ENCODE measurements around the gene UBA1.

UBA1 gene

DNA sequence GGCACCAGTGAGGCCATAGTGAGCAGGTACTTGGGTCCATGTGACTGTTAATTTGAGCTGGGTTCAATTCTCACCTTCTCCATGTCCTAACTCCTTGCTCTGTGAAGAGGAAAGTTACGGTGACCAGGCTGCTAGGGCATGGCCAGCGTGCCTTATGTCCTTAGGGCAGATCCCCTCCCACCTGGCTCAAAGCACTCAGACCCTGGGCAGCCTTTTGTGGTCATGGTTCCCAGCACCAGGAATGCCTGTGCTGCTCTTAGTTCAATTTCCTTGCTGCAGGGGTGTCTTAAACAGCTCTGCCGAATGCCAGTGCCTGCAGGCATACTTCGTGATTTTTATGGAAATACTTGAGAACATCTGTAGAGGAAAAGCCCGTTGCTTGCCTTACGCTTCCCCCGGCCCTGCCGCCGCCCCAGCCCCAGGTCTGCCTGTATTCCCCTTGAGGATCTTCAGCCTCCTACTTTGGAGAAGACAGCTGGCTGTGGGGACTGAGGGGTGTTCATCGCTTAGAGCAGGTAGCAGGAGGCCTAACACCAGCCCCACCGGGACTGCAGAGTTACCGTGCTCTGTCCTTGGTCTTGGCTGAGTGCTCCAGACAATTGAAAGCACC, 21.8 kb downstream of the UBA1 start:
- DNase-seq: no peak

DNA sequence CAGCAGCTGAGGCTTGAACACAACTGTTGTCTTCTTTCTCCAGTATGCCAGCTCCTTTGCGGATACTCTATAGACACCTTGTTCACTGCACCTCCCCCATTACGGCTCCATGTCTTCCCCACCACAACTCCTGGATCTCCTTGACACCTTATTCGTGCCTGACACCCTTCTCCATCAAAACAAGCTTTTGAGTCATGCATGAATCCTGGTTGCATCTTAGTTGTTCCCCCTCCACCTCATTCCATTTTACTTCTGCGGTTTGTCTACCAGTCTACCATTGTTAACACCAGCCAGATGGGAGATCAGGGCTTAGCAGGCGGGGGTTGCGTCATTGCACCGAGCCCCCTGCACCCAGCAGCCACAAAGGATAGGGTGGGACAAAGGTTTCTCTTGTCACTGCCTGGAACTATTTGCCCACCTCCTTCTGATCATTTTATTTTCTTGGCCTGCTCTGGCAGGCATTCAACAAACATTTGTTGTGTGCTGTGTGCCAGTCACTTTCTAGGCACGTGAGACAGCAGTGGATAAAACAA, 22.8 kb downstream of the UBA1 start:
- no peak for DNase-seq

GRCh38 chrX:47217121-47217851, 23.7 kb downstream of the UBA1 start:
- DNase-seq: peak; percentile 48

DNA sequence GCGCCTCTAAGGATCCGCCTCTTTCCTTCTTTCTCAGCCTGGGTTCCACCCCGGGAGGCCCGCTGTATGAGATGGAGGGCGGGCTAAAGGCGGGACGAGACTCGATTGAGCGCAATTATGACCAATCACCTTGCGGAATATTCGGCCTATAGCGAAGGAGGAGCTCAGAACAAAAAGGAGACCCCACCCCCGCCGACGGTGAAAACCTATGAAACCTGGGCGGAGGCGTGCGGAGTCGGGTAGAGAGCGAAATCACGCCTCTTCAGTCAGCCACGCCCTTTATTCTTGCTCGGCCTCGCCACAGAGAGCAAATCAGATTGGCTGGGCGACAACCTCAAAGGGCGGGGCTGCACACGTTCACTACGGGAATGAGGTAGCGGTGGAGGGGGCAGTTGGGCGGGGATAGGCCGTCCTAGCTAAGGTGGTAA, 24.2 kb downstream of the UBA1 start:
- DNase-seq: peak; percentile 99

- DNase-seq: peak; percentile 61
Measured at GRCh38 chrX:47218280-47218919, 24.8 kb downstream of the UBA1 start, which contains the start of gene CDK16. CDK16 (plus strand) TSS chrX:47218681; CDS start chrX:47223558, 4,877 bp downstream.

DNA sequence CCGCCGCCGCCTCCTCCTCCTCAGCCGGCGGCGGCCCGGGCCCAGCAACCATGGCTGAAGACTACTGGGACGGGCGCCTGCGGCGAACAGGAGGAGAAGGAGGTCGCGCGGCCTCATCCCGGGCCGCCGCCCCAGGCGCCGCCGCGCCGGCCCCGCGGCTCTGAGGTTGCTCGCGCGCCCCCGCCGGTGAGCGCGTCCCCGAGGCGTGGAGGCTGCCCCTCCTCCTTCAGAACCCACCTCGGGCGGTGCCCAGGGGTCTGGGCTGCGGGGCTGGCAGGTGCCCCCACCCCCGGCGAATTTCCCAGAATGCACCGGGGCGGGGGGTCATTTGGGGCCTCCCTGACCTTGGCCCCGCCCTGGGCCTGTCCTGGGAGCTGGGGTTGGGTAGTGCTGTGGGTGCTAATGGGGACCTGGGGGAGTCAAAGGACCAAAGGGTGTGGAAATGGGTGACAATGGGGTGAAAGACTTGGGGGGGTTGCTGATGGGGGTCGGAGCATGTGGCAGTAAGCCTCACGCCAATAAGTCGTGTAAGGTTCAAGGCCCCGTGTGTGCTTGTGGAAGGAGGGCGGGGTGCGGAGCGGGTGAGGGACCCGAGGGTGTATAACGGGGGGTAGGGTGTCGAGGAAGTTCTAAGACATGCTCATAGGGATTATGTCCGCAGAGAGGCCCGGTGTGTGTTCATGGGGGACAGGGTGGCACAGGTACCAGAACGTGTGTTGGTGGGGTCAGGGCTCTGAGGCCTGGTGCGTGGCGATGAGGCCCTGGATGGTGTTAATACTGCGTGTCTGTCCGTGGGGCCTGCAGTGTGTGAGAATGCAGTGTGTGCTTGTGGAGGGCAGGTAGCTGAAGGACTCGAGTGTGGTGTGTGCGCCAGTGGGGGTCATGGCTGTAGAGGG, 25.5 kb downstream of the UBA1 start:
- no peak for DNase-seq

DNA sequence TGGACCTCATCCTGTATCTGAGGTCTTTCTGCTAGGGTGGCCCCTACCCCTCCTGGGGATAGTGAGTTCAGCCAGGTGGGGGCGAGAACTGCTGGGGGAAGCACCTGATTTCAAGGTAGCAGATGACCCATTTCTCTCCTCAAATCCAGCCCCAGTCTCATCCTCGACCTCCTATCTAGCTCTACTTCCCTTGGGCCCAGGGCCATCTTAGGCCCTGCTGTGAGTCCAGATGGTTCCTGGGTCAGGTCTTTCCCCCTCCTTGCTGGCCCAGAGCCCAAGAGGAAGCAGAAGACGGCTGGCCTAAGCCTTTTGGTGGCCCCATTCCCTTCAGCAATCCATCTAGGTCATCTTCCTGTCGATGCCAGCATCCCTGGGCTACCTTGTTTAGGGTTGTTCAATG, 28.1 kb downstream of the UBA1 start:
- no peak for DNase-seq

- DNase-seq: no peak
Measured at GRCh38 chrX:47222751-47223350, 29.2 kb downstream of the UBA1 start.

DNA sequence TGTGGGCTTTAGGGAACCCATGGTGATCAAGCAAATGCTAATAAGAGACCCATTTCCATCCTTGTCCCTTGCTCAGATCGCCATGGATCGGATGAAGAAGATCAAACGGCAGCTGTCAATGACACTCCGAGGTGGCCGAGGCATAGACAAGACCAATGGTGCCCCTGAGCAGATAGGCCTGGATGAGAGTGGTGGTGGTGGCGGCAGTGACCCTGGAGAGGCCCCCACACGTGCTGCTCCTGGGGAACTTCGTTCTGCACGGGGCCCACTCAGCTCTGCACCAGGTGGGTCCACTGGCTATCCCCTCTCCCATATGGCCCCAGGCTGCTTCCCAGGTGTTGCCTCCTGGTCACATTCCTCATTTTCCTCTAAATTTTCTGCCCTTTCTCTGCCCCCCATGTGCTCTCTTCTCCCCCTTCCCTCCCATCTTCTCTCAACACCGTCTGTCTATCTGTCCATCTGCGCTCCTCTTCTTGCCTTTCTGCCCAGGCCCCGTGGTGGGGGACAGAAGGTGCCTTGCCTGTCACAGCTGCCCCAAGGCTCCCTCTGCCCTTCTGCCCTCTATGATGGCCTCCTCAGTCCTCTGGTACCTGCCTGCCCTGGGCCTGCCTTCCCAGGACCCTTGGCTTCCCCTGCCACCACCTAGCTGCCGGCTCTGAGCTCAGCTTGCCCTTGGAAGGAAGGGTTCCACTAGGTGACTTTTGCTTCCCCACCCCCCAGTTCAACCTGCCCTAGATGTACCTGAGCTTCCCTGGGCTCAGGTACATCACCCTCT, 30.0 kb downstream of the UBA1 start:
- DNase-seq: no peak

DNA sequence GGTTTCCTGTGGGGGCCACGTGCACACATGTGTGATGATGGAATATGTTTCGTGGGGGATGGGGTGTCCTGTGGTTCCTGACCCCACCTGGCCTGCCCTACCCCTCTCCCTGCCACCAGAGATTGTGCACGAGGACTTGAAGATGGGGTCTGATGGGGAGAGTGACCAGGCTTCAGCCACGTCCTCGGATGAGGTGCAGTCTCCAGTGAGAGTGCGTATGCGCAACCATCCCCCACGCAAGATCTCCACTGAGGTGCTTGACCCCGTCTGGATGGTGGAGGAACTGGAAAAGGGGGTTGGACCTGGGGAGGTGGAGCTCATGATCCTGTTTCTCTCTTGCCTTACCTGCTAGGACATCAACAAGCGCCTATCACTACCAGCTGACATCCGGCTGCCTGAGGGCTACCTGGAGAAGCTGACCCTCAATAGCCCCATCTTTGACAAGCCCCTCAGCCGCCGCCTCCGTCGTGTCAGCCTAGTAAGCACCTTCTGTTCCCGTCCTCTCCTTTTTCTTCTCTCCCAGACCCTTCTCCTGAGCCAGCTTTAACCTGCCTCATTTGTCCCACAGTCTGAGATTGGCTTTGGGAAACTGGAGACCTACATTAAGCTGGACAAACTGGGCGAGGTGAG, 30.8 kb downstream of the UBA1 start:
- DNase-seq: no peak

DNA sequence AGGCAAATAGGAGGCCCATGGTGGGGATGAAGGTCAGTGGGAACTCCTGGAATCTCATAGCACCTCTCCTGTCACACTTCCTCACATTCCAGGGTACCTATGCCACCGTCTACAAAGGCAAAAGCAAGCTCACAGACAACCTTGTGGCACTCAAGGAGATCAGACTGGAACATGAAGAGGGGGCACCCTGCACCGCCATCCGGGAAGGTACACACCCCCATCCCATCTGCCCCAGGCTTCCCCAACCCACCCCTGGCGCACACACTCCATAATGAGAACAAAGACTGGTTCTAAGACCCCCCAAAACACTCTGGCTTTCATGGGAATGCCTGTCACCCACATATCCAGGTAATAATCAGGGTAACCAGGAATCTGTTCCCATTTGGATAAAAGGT, 31.3 kb downstream of the UBA1 start:
- DNase-seq: no peak

DNA sequence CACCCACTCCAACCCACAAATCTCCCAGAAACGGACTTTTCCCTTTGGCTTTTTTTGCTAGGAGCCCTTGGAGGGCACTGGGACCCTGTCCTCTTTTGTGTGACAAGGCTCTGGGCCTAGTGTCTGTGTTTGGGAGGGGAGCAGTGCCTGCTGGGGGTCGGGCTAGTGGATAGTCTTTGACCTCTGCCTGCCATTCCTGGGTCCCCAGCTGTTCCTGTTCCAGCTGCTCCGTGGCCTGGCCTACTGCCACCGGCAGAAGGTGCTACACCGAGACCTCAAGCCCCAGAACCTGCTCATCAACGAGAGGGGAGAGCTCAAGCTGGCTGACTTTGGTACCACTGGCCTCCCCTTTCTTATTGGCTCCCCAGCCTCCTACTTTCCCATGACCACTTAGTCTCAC, 32.4 kb downstream of the UBA1 start:
- DNase-seq: no peak

DNA sequence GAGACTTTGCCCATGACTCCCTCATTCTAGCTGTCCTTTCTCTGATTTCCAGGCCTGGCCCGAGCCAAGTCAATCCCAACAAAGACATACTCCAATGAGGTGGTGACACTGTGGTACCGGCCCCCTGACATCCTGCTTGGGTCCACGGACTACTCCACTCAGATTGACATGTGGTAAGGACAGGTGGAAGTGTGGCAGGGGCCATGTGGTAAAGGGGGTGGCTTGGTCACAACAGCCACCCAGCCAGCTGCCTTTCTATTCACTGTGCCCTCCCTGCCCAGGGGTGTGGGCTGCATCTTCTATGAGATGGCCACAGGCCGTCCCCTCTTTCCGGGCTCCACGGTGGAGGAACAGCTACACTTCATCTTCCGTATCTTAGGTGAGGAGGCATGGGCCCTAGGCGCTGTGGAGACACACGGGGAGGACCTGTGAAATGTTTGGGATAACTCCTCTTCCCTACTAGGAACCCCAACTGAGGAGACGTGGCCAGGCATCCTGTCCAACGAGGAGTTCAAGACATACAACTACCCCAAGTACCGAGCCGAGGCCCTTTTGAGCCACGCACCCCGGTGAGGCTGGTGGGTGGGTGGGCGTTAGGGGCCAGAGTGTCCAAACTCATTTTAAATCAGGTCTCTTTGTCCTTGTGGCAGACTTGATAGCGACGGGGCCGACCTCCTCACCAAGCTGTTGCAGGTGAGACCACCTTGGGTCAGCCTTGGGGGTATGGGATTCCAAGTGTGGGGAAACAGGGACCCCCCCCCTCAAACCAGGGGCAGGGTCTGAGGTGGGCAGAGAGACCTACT, 33.1 kb downstream of the UBA1 start:
- no peak for DNase-seq

DNA sequence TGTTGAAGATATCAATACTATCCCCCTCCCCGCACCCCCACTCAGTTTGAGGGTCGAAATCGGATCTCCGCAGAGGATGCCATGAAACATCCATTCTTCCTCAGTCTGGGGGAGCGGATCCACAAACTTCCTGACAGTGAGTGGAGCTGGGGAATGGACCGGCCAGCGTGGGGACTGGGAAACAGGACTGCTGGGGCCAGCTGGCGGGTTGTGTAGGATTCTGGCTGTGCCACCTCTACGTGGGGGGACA, 33.6 kb downstream of the UBA1 start:
- DNase-seq: no peak

GRCh38 chrX:47228550-47229270, 35.1 kb downstream of the UBA1 start:
- DNase-seq: no peak

DNA sequence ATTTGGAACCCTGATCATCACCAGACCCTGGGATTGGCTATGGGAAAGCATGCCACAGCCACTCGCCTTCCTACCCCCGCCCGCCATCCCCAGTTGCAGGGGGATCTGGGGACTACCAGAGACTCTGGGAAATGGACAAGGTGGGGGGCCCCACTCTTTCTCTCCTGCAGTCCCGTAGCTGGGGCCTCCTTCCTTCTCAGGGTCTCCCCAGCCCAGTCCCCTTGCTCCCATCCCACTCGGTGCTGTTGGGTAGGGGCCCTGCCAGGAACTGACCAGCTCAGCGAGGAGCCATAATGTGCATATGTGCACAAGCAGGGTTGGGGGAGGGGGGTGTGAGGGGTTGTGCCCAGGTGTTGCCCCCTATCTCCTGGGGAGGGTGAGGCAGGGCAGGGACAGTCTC, 35.8 kb downstream of the UBA1 start:
- DNase-seq: no peak

GRCh38 chrX:47230136-47230868, 36.7 kb downstream of the UBA1 start:
- DNase-seq: no peak

DNA sequence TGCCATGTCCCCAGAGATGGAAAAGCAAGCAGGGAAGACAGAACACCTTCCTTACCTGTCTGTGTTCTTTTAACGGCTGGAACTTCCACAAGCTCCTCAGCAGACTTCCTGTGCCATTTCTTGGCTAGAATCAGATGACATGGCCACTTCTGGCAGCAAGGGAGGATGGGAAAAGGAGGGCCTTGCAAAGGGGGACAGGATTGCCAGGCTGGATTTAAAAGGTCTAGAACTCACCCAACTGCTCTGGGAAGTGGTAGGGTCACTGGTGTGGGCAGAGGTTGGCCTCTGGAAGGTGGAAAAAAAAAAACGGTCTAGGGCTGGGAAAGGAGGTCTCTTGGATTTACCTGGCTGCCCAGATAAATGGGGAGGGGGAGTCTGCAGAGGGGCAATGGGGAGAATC, 37.5 kb downstream of the UBA1 start:
- no peak for DNase-seq

GRCh38 chrX:47232197-47232802, 38.7 kb downstream of the UBA1 start:
- DNase-seq: no peak
